ENCODE results near the gene ATP6V1B1.

DNA sequence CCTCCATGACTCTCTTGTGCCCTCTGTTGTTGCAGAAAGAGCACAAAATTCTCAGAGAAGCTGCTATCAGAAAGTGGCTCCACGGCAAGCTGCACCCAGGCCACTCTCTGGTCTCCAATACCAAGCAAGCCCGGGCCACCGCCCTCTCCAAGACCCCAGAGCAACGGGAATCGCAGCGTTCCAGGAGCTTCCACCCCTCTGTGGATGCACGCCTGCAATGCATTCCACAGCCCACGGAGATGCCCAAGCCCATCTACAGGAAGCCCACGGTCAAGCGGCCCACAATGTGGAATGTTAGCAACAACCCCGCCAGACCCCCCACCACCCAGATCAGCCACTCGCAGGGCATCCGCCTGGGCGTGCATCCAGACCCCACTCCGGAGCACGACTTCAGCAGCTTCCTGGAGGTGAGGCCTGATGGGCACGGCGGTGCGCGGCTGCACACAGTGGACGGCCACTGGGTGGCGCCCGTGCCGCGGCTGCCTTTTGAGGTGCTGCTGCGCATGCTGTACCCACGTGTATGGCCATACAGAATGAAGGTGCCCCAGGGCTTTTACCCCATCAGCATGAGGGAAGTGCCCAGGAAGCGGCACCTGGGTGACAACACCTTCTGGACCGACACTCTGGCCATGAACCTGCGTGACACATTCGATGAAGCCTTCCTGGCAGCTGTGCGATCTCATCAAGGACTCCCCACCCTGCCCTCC lies 49.0 kb downstream of the ATP6V1B1 start:
- TF ChIP-seq, protein P1, sequence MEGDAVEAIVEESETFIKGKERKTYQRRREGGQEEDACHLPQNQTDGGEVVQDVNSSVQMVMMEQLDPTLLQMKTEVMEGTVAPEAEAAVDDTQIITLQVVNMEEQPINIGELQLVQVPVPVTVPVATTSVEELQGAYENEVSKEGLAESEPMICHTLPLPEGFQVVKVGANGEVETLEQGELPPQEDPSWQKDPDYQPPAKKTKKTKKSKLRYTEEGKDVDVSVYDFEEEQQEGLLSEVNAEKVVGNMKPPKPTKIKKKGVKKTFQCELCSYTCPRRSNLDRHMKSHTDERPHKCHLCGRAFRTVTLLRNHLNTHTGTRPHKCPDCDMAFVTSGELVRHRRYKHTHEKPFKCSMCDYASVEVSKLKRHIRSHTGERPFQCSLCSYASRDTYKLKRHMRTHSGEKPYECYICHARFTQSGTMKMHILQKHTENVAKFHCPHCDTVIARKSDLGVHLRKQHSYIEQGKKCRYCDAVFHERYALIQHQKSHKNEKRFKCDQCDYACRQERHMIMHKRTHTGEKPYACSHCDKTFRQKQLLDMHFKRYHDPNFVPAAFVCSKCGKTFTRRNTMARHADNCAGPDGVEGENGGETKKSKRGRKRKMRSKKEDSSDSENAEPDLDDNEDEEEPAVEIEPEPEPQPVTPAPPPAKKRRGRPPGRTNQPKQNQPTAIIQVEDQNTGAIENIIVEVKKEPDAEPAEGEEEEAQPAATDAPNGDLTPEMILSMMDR (conservative IDR thresholded peaks at IDR 0.05; ENCODE audit: low read depth, low read length) = peak; percentile 70
- no peak for TF ChIP-seq RCOR1 (IDR thresholded peaks at IDR 0.05; ENCODE audit: insufficient replicate concordance, low read length)
- TF ChIP-seq MAZ (IDR thresholded peaks at IDR 0.05; ENCODE audit: borderline replicate concordance, low read depth, low read length) = no peak
- TF ChIP-seq POLR2A (IDR thresholded peaks at IDR 0.05; ENCODE audit: low read depth, low read length) = no peak
- TF ChIP-seq SMC3 (IDR thresholded peaks at IDR 0.05; ENCODE audit: low read depth, low read length) = peak; percentile 38
- no peak for TF ChIP-seq CEBPB (IDR thresholded peaks at IDR 0.05; ENCODE audit: low read depth, low read length)
- peak; percentile 54 for TF ChIP-seq RAD21 (IDR thresholded peaks at IDR 0.05; ENCODE audit: low read length)
- TF ChIP-seq CHD1 (IDR thresholded peaks at IDR 0.05; ENCODE audit: low read depth, low read length) = no peak
- no peak for TF ChIP-seq FOS (IDR thresholded peaks at IDR 0.05; ENCODE audit: low read depth, low read length)
- TF ChIP-seq, protein P2, sequence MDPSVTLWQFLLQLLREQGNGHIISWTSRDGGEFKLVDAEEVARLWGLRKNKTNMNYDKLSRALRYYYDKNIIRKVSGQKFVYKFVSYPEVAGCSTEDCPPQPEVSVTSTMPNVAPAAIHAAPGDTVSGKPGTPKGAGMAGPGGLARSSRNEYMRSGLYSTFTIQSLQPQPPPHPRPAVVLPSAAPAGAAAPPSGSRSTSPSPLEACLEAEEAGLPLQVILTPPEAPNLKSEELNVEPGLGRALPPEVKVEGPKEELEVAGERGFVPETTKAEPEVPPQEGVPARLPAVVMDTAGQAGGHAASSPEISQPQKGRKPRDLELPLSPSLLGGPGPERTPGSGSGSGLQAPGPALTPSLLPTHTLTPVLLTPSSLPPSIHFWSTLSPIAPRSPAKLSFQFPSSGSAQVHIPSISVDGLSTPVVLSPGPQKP (IDR thresholded peaks at IDR 0.05; ENCODE audit: borderline replicate concordance, low read depth, low read length) = no peak
- TF ChIP-seq MAFK (IDR thresholded peaks at IDR 0.05; ENCODE audit: low read depth, low read length) = no peak
- peak; percentile 92 for TF ChIP-seq MXI1 (IDR thresholded peaks at IDR 0.05; ENCODE audit: borderline replicate concordance, low read depth, low read length)
- TF ChIP-seq RFX5 (IDR thresholded peaks at IDR 0.05; ENCODE audit: low read depth, low read length) = no peak

All from IMR-90 (cell line).